ENCODE data around the gene CCR9. TPM values are rescaled to one million over a fixed set of nuclear protein-coding genes. Genes with fewer than 3 reads are reported as not detected.

Gene CCR9
- polyA plus RNA-seq, 1 donor from 2014 or later, result not detected

DNA sequence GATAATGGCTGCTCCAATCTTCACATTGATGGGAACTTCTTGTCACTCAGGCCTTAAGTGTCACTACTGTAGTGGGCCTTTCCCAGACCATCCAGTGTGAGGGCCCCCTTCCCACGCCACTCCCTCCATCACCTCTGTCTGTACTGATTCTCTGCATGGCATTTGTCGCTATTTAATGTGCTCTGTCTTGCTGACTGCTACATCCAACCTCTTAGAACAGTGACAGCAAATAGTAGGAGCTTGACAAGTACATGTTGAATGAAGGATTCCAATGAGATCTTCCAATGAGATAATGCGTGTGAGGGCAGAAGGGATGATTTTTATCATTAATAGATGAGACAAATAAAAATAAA, 5.6 kb upstream of the CCR9 start:
- no peak overlapping the region for H3K9ac ChIP-seq (ENCODE audit: low read length)
- no peaks in the 10 kb centered on the region for H4K20me1 ChIP-seq (ENCODE audit: insufficient read depth)
- H3K36me3 ChIP-seq (ENCODE audit: insufficient read depth, low read length), result no peaks in the 10 kb centered on the region
- no peak overlapping the region for H2AFZ ChIP-seq (ENCODE audit: low read depth, low read length)
- TF ChIP-seq CTCF (IDR thresholded peaks at IDR 0.05; ENCODE audit: poor library complexity, severe bottlenecking) (no peak), EZH2 (IDR thresholded peaks at IDR 0.05; ENCODE audit: borderline replicate concordance, insufficient read depth, low read length, poor library complexity, severe bottlenecking) (no peak), RAD21 (conservative IDR thresholded peaks at IDR 0.05) (no peak), SMC3 (conservative IDR thresholded peaks at IDR 0.05; ENCODE audit: poor library complexity) (no peak), EP300 (conservative IDR thresholded peaks at IDR 0.05; ENCODE audit: poor library complexity, severe bottlenecking) (no peak), POLR2AphosphoS5 (IDR thresholded peaks at IDR 0.05) (no peak), MXI1 (conservative IDR thresholded peaks at IDR 0.05; ENCODE audit: poor library complexity, severe bottlenecking) (no peak), TAF1 (IDR thresholded peaks at IDR 0.05; ENCODE audit: low read depth) (no peak)
- TF ChIP-seq, protein P1, sequence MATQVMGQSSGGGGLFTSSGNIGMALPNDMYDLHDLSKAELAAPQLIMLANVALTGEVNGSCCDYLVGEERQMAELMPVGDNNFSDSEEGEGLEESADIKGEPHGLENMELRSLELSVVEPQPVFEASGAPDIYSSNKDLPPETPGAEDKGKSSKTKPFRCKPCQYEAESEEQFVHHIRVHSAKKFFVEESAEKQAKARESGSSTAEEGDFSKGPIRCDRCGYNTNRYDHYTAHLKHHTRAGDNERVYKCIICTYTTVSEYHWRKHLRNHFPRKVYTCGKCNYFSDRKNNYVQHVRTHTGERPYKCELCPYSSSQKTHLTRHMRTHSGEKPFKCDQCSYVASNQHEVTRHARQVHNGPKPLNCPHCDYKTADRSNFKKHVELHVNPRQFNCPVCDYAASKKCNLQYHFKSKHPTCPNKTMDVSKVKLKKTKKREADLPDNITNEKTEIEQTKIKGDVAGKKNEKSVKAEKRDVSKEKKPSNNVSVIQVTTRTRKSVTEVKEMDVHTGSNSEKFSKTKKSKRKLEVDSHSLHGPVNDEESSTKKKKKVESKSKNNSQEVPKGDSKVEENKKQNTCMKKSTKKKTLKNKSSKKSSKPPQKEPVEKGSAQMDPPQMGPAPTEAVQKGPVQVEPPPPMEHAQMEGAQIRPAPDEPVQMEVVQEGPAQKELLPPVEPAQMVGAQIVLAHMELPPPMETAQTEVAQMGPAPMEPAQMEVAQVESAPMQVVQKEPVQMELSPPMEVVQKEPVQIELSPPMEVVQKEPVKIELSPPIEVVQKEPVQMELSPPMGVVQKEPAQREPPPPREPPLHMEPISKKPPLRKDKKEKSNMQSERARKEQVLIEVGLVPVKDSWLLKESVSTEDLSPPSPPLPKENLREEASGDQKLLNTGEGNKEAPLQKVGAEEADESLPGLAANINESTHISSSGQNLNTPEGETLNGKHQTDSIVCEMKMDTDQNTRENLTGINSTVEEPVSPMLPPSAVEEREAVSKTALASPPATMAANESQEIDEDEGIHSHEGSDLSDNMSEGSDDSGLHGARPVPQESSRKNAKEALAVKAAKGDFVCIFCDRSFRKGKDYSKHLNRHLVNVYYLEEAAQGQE (IDR thresholded peaks at IDR 0.05; ENCODE audit: borderline replicate concordance), result no peak
- no peak overlapping the region for H3K4me2 ChIP-seq (ENCODE audit: low read length)
- H3K9me3 ChIP-seq (ENCODE audit: low read length), result no peaks in the 10 kb centered on the region
- no peaks in the 10 kb centered on the region for H3F3A ChIP-seq (ENCODE audit: insufficient read depth, low read length, poor library complexity, severe bottlenecking)
- no peak overlapping the region for H3K27ac ChIP-seq (ENCODE audit: low read length)
- H3K27me3 ChIP-seq (ENCODE audit: insufficient read depth, low read depth, low read length), result no peaks in the 10 kb centered on the region
- no peaks in the 10 kb centered on the region for H3K9me2 ChIP-seq (ENCODE audit: insufficient read depth, low read length)
- no peak overlapping the region for H3K4me3 ChIP-seq (ENCODE audit: low read length)
- no peaks in the 10 kb centered on the region for H3K79me2 ChIP-seq (replicated peaks; ENCODE audit: insufficient read depth, low read length)

DNA sequence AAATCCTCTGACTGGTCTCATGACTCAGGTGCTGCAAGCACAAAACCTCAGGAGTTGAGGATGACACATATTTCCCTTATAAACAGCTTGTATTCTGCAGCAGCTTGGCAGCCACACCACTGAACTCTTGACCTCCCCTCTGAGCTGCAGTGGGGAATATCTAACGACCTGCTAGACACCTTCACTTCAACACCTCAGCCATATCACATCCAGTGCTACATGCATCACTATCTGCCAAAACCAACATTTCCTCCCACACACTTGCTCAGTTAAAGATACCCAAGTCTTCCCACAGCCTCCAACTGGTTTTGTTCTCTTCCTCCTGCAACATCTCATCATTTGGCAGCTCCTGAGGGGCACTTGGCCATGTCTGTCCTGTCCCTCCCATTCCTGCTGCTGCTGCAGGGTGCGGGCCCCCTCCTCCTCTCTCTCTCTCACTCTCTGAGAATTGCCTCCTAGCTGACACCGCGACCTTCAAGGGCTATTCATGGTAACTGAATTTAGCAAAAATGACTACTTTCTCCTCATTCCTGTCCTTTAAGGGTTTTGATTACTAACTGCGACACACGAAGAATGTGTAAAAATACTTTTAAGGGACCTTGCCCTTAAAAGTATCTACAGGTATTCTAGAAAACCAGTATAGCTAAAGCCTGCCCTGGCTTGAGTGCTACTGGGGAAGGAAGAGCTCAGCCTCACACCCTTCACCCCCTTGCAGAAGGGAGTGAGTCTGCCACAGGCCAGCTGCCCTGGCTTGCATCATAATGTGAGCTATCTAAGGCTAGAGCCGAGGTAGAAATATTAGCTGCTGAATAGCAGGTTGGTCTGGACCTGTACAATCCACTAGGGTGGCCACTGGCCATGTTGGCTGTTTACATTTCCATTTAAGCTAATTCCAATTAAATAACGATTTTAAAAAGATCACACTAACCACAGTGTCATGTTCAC, 5.0 kb upstream of the CCR9 start:
- H3F3A ChIP-seq (ENCODE audit: insufficient read depth, low read length, poor library complexity, severe bottlenecking), result no peaks in the 10 kb centered on the region

More for the DNA sequence above, 5.0 kb upstream of the CCR9 start:
- TF ChIP-seq SMC3 (conservative IDR thresholded peaks at IDR 0.05; ENCODE audit: poor library complexity), result no peak
- TF ChIP-seq CTCF (IDR thresholded peaks at IDR 0.05; ENCODE audit: poor library complexity, severe bottlenecking), result no peak
- TF ChIP-seq TAF1 (IDR thresholded peaks at IDR 0.05; ENCODE audit: low read depth), result no peak
- TF ChIP-seq RAD21 (conservative IDR thresholded peaks at IDR 0.05), result no peak
- H3K27ac ChIP-seq (ENCODE audit: low read length), result no peak overlapping the region
- no peak overlapping the region for H3K9ac ChIP-seq (ENCODE audit: low read length)
- no peaks in the 10 kb centered on the region for H3K27me3 ChIP-seq (ENCODE audit: insufficient read depth, low read depth, low read length)
- H3K9me3 ChIP-seq (ENCODE audit: low read length), result no peaks in the 10 kb centered on the region
- no peaks in the 10 kb centered on the region for H3K36me3 ChIP-seq (ENCODE audit: insufficient read depth, low read length)
- no peak overlapping the region for H3K4me2 ChIP-seq (ENCODE audit: low read length)
- no peaks in the 10 kb centered on the region for H3K9me2 ChIP-seq (ENCODE audit: insufficient read depth, low read length)
- no peak overlapping the region for H2AFZ ChIP-seq (ENCODE audit: low read depth, low read length)
- no peaks in the 10 kb centered on the region for H4K20me1 ChIP-seq (ENCODE audit: insufficient read depth)
- H3K4me3 ChIP-seq (ENCODE audit: low read length), result no peak overlapping the region
- H3K79me2 ChIP-seq (replicated peaks; ENCODE audit: insufficient read depth, low read length), result no peaks in the 10 kb centered on the region
